Measurements from ENCODE around the gene OSER1.

Gene OSER1

GRCh38 chr20:44187772-44188709, 22.5 kb downstream of the OSER1 start (continued):
- no peak for TF ChIP-seq PRDM2 (tag by site-specific recombination; IDR thresholded peaks at IDR 0.05; ENCODE audit: borderline replicate concordance)
- TF ChIP-seq PRDM6 (tag by site-specific recombination; IDR thresholded peaks at IDR 0.05): no peak
- TF ChIP-seq WT1 (tag by site-specific recombination; IDR thresholded peaks at IDR 0.05): no peak
- TF ChIP-seq ZBTB26 (tag by site-specific recombination; optimal IDR thresholded peaks at IDR 0.05): no peak
- TF ChIP-seq HOXC10 (CRISPR knock-in tag; IDR thresholded peaks at IDR 0.05): no peak
- TF ChIP-seq ZNF280C (tag by site-specific recombination; IDR thresholded peaks at IDR 0.05): 0 out of 2 replicates have a peak, but pooled peaks have one; percentile 95
- TF ChIP-seq ZBTB10 (tag by site-specific recombination; IDR thresholded peaks at IDR 0.05): no peak; the same call in 1 of the 2 replicates
- TF ChIP-seq ZNF274 (IDR thresholded peaks at IDR 0.05; ENCODE audit: low read length): no peak
- no peak for TF ChIP-seq ZNF274 (tag by site-specific recombination; IDR thresholded peaks at IDR 0.05; ENCODE audit: borderline replicate concordance)
- TF ChIP-seq ZNF776 (tag by site-specific recombination; IDR thresholded peaks at IDR 0.05; ENCODE audit: borderline replicate concordance): no peak
- no peak for TF ChIP-seq OVOL3 (tag by site-specific recombination; IDR thresholded peaks at IDR 0.05)
- TF ChIP-seq ZNF645 (tag by site-specific recombination; IDR thresholded peaks at IDR 0.05): no peak
- TF ChIP-seq ZNF670 (tag by site-specific recombination; IDR thresholded peaks at IDR 0.05; ENCODE audit: low read depth): no peak
- TF ChIP-seq GFI1B (tag by site-specific recombination; IDR thresholded peaks at IDR 0.05): no peak
- TF ChIP-seq ZFHX2 (tag by site-specific recombination; conservative IDR thresholded peaks at IDR 0.05): peak; percentile 17; the same call in 1 of the 2 replicates
- TF ChIP-seq ZNF76 (tag by site-specific recombination; IDR thresholded peaks at IDR 0.05; ENCODE audit: borderline replicate concordance, low read depth): no peak
- no peak for TF ChIP-seq REPIN1 (tag by site-specific recombination; IDR thresholded peaks at IDR 0.05; ENCODE audit: low read depth)
- TF ChIP-seq ZNF580 (tag by site-specific recombination; IDR thresholded peaks at IDR 0.05): no peak
- TF ChIP-seq ZNF423 (tag by site-specific recombination; IDR thresholded peaks at IDR 0.05): no peak
- TF ChIP-seq ZBTB17 (tag by site-specific recombination; IDR thresholded peaks at IDR 0.05): peak; percentile 49; the same call in 1 of the 2 replicates
- TF ChIP-seq ZNF626 (tag by site-specific recombination; IDR thresholded peaks at IDR 0.05): no peak

Data from HEK293 (cell line).